GM12875 (cell line): ENCODE results near the gene C16orf87.

Source experiments
- H3K4me3 ChIP-seq: one replicate; pipeline ENCODE4 v1.5.1; 2011; ENCODE audit warnings: low read depth, low read length, control low read depth
- CTCF ChIP-seq: IDR thresholded peaks from 2 replicates; pipeline ENCODE4 v1.5.1; 2011; ENCODE audit warnings: low read depth, mild to moderate bottlenecking, control low read depth, inconsistent platforms, low read length, moderate library complexity, borderline replicate concordance; ENCODE audit not compliant: insufficient read depth

The C16orf87 gene

GRCh38 chr16:46756772-46757171, 74.2 kb downstream of the C16orf87 start:
- H3K4me3 ChIP-seq, result no peak overlapping the region
- TF ChIP-seq CTCF, result no peak

- no peak for TF ChIP-seq CTCF
Observed at GRCh38 chr16:46753015-46753414, 78.0 kb downstream of the C16orf87 start.

GRCh38 chr16:46751381-46751780, 79.6 kb downstream of the C16orf87 start:
- no peak overlapping the region for H3K4me3 ChIP-seq
- no peak for TF ChIP-seq CTCF

More at GRCh38 chr16:46753015-46753414, 78.0 kb downstream of the C16orf87 start:
- H3K4me3 ChIP-seq, result no peak overlapping the region

- no peak overlapping the region for H3K4me3 ChIP-seq
- TF ChIP-seq CTCF, result no peak
Observed at GRCh38 chr16:46748775-46749705, 81.9 kb downstream of the C16orf87 start.

GRCh38 chr16:46747777-46748651, 83.0 kb downstream of the C16orf87 start, which contains the start of gene MYLK3:
Gene MYLK3 (minus strand): TSS chr16:46748344. CDS start chr16:46748193, 151 bp downstream.
- no peak for TF ChIP-seq CTCF

GRCh38 chr16:46746821-46747776, 83.9 kb downstream of the C16orf87 start:
- H3K4me3 ChIP-seq, result no peak overlapping the region
- no peak for TF ChIP-seq CTCF

More at GRCh38 chr16:46747777-46748651, 83.0 kb downstream of the C16orf87 start, which contains the start of gene MYLK3:
- H3K4me3 ChIP-seq, result no peak within 1 kb of the TSS
